GM12892 (cell line): Measurements from ENCODE around the gene OTOP1.

ENCODE experiments used
- POLR2A ChIP-seq: IDR thresholded peaks from 2 replicates; pipeline ENCODE4 v1.6.1; 2011; ENCODE audit warnings: low read depth, low read length, control low read depth
- POLR2AphosphoS5 ChIP-seq: IDR thresholded peaks from 2 replicates; pipeline ENCODE4 v1.6.1; 2011; ENCODE audit warnings: low read depth, low read length, control low read depth

- TF ChIP-seq POLR2A (no peak), POLR2AphosphoS5 (no peak)
Measured at GRCh38 chr4:4227510-4228355, 1.0 kb upstream of the OTOP1 start.
